ENCODE results near the gene GNG3. TPM values are rescaled to one million over a fixed set of nuclear protein-coding genes. Genes with fewer than 3 reads are reported as not detected.

Gene GNG3
- total RNA-seq, 4 donors from 2014 or later = 0.65 to 1.5 (median 1.0) TPM

DNA sequence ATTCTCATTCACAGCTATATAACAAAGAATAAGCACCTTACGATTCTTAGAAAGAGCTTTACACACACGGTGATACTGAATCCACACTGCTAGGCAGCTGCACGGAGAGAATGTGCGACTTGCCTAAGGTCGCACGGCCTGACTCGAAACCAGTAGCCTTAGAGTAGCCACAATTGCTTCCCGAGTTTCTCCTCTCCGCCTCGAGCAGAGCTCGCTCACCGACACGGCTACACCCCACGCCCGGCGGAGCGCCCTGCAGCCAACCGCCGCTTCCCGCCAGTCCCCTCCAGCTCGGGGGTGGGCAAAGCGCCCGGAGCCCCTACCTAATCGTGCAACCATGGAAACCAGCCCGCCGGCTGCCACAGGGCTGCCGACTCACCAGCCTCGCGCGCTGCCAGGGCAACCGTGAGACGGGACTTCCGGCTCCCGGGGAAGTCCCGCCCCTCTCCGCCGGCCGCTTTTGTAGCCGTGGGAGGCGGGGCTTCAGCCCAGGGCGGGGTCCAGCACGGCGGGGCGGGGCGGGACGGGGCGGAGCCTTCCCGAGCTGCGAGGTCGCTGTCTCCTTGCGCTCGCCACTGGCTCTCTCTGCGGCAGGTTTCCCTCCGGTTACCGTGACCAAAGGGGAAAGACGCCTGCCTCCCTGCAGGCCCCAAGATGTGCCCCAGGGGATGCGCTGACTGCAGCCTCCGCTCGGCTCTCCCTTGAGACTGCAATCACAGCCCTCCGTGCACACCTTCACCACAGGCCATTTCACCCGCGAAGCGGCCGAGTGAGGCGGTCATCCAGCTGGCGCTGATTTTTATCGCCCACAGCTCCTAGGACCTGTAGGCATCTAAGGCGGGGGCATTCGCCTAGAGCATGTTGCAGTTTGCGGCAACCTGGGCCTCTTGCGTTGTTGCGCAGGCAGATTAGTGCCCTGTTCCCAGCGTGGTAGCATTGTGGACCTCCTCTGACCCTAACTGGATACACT, 1.3 kb upstream of the GNG3 start:
- peak overlapping the region; percentile 69 to 77 (median 74) for H3K4me3 ChIP-seq
- peaks cover 7 to 22% (median 17%) of the 10 kb centered on the region in 4 donors for H3K36me3 ChIP-seq
- no peaks in the 10 kb centered on the region for H3K9me3 ChIP-seq
- peak; percentile 98 for DNase-seq (ENCODE audit: extremely low spot score)
- 9% methylated on average over 39 of the region's 73 CpGs for WGBS
- TF ChIP-seq POLR2A (IDR thresholded peaks at IDR 0.05; ENCODE audit: low read depth) = no peak
- peak; percentile 82 to 84 for TF ChIP-seq POLR2AphosphoS5 (IDR thresholded peaks at IDR 0.05)
- TF ChIP-seq EP300 (IDR thresholded peaks at IDR 0.05) = no peak
- TF ChIP-seq, protein P1, sequence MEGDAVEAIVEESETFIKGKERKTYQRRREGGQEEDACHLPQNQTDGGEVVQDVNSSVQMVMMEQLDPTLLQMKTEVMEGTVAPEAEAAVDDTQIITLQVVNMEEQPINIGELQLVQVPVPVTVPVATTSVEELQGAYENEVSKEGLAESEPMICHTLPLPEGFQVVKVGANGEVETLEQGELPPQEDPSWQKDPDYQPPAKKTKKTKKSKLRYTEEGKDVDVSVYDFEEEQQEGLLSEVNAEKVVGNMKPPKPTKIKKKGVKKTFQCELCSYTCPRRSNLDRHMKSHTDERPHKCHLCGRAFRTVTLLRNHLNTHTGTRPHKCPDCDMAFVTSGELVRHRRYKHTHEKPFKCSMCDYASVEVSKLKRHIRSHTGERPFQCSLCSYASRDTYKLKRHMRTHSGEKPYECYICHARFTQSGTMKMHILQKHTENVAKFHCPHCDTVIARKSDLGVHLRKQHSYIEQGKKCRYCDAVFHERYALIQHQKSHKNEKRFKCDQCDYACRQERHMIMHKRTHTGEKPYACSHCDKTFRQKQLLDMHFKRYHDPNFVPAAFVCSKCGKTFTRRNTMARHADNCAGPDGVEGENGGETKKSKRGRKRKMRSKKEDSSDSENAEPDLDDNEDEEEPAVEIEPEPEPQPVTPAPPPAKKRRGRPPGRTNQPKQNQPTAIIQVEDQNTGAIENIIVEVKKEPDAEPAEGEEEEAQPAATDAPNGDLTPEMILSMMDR (IDR thresholded peaks at IDR 0.05) = no peak
- intact Hi-C loops (cut with DNase I) = no loop called here
- no peaks in the 10 kb centered on the region for H3K27me3 ChIP-seq
- peaks cover 34 to 51% (median 44%) of the 10 kb centered on the region in 4 donors for H3K4me1 ChIP-seq
- peak overlapping the region; percentile 78 to 95 (median 86) for H3K27ac ChIP-seq (replicated peaks in 1 of 4)

DNA sequence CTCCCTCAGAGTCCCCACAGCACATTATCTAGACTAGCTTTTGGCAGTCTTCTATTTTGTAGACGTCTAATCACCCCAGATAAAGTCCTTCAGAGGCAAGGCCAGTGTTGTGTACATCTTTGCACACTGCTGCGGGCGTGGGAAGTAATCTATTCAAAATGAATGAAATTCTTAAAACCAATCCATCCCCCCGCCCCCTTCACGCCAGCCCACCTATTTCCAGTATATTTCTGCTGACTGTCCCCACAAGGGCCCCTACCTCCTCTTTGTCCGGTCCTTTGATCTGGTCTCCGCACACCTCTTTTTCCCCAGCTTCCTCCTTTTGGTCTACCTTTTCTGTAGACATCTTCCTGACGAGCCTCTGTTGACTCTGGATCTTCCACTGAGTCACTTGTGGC, 627 bp upstream of the GNG3 start:
- Histone ChIP-seq H3K9me3 (no peaks in the 10 kb centered on the region), H3K4me3 (peak overlapping the region; percentile 69 to 77 (median 74)), H3K27ac (replicated peaks in 1 of 4) (peak overlapping the region; percentile 78 to 95 (median 86)), H3K36me3 (peaks cover 8 to 23% (median 18%) of the 10 kb centered on the region in 4 donors), H3K27me3 (no peaks in the 10 kb centered on the region), H3K4me1 (peaks cover 34 to 51% (median 44%) of the 10 kb centered on the region in 4 donors)
- TF ChIP-seq POLR2A (IDR thresholded peaks at IDR 0.05; ENCODE audit: low read depth) = no peak
- no peak for TF ChIP-seq POLR2AphosphoS5 (IDR thresholded peaks at IDR 0.05)
- TF ChIP-seq EP300 (IDR thresholded peaks at IDR 0.05) = no peak
- TF ChIP-seq, protein P1 (IDR thresholded peaks at IDR 0.05) = no peak
- intact Hi-C loops (cut with DNase I) = no loop called here
- no peak for DNase-seq (ENCODE audit: extremely low spot score)
- WGBS = 77% methylated on average over 8 of the region's 8 CpGs

DNA sequence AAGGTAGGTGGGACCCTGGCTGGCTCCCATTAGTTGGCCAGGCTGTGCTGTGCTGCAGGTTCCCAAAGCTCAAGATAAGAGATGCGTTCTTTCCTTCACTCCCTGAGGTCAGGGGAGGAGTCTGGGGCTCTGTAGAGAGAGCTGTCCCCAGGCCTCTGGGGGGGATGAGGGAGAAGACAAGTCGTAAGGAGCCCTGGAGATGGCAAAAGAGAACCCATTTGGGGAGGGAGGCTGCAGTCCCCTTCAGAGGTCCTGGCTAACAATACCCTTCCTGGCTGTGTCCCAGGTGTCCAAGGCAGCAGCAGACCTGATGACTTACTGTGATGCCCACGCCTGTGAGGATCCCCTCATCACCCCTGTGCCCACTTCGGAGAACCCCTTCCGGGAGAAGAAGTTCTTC, 916 bp downstream of the GNG3 start:
- WGBS = 76% methylated on average over 5 of the region's 5 CpGs
- no peaks in the 10 kb centered on the region for H3K27me3 ChIP-seq
- peak overlapping the region; percentile 57 to 70 (median 65) for H3K4me3 ChIP-seq
- DNase-seq (ENCODE audit: extremely low spot score) = no peak
- intact Hi-C loops (cut with DNase I) = no loop called here
- peak overlapping the region; percentile 91 to 95 (median 92) for H3K27ac ChIP-seq (replicated peaks in 1 of 4)
- H3K9me3 ChIP-seq = no peaks in the 10 kb centered on the region
- TF ChIP-seq POLR2AphosphoS5 (IDR thresholded peaks at IDR 0.05) (no peak), EP300 (IDR thresholded peaks at IDR 0.05) (no peak), POLR2A (IDR thresholded peaks at IDR 0.05; ENCODE audit: low read depth) (no peak)
- TF ChIP-seq, protein P1 (IDR thresholded peaks at IDR 0.05) = no peak
- peaks cover 17 to 29% (median 28%) of the 10 kb centered on the region in 4 donors for H3K36me3 ChIP-seq
- peaks cover 34 to 51% (median 44%) of the 10 kb centered on the region in 4 donors for H3K4me1 ChIP-seq

DNA sequence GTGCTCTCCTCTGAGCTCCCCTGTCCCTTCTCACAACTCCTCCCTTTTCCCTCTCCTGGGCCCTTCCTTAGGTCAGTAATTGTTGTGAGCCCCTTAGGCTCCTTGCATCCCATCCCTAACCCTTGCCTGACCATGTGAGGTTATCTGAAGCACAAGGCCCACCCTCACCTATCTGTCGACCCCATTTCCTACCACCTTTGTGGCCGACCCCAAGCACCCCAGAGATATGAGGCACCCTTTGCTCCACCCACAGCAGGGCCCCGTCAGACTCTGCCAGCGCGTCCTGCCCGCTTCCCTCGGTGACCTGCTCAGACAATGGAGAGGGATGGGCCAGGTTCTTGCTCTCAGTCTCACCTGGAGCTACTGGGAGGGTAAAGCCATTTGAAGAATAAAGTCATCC, 1.3 kb downstream of the GNG3 start:
- Histone ChIP-seq H3K4me3 (peak overlapping the region; percentile 57 to 70 (median 65)), H3K4me1 (peaks cover 38 to 51% (median 44%) of the 10 kb centered on the region in 4 donors), H3K36me3 (peaks cover 17 to 33% (median 32%) of the 10 kb centered on the region in 4 donors), H3K9me3 (no peaks in the 10 kb centered on the region), H3K27ac (replicated peaks in 1 of 4) (peak overlapping the region; percentile 91 to 95 (median 92)), H3K27me3 (no peaks in the 10 kb centered on the region)
- TF ChIP-seq POLR2AphosphoS5 (IDR thresholded peaks at IDR 0.05) = no peak
- no peak for TF ChIP-seq POLR2A (IDR thresholded peaks at IDR 0.05; ENCODE audit: low read depth)
- TF ChIP-seq, protein P1 (IDR thresholded peaks at IDR 0.05) = no peak
- TF ChIP-seq EP300 (IDR thresholded peaks at IDR 0.05) = no peak
- WGBS = 6% methylated on average over 7 of the region's 7 CpGs
- DNase-seq (ENCODE audit: extremely low spot score) = no peak
- intact Hi-C loops (cut with DNase I) = no loop called here
